Natural killer cell (primary cell): ENCODE results near the gene SPINT1. TPM values are rescaled to one million over a fixed set of nuclear protein-coding genes. Genes with fewer than 3 reads are reported as not detected.

Source experiments
- ATAC-seq, 3 donors: fragments of 150-1000 bp in 2 of 3; fragments of 200-7000 bp in 1 of 3; cut with Tn5 transposase; 1 replicate in 1 of 3; 2 replicates in 2 of 3; pipeline ENCODE4 v1.10.0; 2021; ENCODE audit warnings: mild to moderate bottlenecking in 2 of 3, moderate library complexity in 2 of 3
- DNase-seq, 2 donors: peaks; one replicate each; pipeline versions ENCODE4 v3.0.0 to v3.0.0-alpha.2; 2013 to 2021; ENCODE audit warnings: mixed read lengths in 1 of 2
- H3K27ac ChIP-seq: one replicate; pipeline ENCODE4 v1.5.1; 2013; ENCODE audit warnings: mild to moderate bottlenecking, low read length
- H3K27me3 ChIP-seq: one replicate; pipeline ENCODE4 v1.6.1; 2013; ENCODE audit warnings: low read length; ENCODE audit not compliant: control insufficient read depth, insufficient read depth
- H3K36me3 ChIP-seq: one replicate; pipeline ENCODE4 v1.6.1; 2013; ENCODE audit warnings: low read length; ENCODE audit not compliant: control insufficient read depth, insufficient read depth
- H3K4me1 ChIP-seq: one replicate; pipeline ENCODE4 v1.6.1; 2013; ENCODE audit warnings: low read length; ENCODE audit not compliant: control insufficient read depth, insufficient read depth
- H3K4me3 ChIP-seq: one replicate; pipeline ENCODE4 v1.5.1; 2013; ENCODE audit warnings: low read length
- H3K9me3 ChIP-seq: one replicate; pipeline ENCODE4 v1.6.1; 2013; ENCODE audit warnings: low read length; ENCODE audit not compliant: control insufficient read depth, insufficient read depth
- H3K27ac Mint-ChIP-seq, 2 donors: one replicate each; pipeline ENCODE4 v1.8.0; 2022; ENCODE audit warnings: mild to moderate bottlenecking in 2 of 2, mixed read lengths in 2 of 2, moderate library complexity in 1 of 2
- H3K27me3 Mint-ChIP-seq, 2 donors: one replicate each; pipeline ENCODE4 v1.8.0; 2022; ENCODE audit warnings: low read depth in 2 of 2, mixed read lengths in 2 of 2
- H3K36me3 Mint-ChIP-seq: one replicate; pipeline ENCODE4 v1.8.0; 2022; ENCODE audit warnings: mixed read lengths
- H3K4me1 Mint-ChIP-seq, 2 donors: one replicate each; pipeline ENCODE4 v1.8.0; 2022; ENCODE audit warnings: mixed read lengths in 2 of 2
- H3K4me3 Mint-ChIP-seq: one replicate; pipeline ENCODE4 v1.8.0; 2022; ENCODE audit warnings: mild to moderate bottlenecking, moderate library complexity, mixed read lengths
- H3K9me3 Mint-ChIP-seq, 2 donors: one replicate each; pipeline ENCODE4 v1.8.0; 2022; ENCODE audit warnings: mixed read lengths in 2 of 2
- WGBS: methylation state at CpG from one replicate; pipeline ENCODE4 v1.1.7; 2013; ENCODE audit warnings: missing lambda C conversion rate; ENCODE audit not compliant: insufficient coverage; 5-methylcytosine and 5-hydroxymethylcytosine counted together
- intact Hi-C: fragments of 100-400 bp; cut with micrococcal nuclease; formaldehyde crosslinking; loops from one replicate; pipeline ENCODE4 v1.14.2; 2022
- total RNA-seq, 4 donors: library from RNA; stranded (reverse); fragments of 120-200 nt in 1 of 4; gene quantifications; one replicate each; pipeline versions ENCODE4 v1.2.3 to v1.2.4, GENCODE V29; 2013 to 2022
- TF ChIP-seq, protein P1 (sequence below): fragments of 200-600 bp; IDR thresholded peaks from one replicate; pipeline ENCODE4 v1.8.0; 2022; ENCODE audit warnings: antibody characterized with exemption

SPINT1 gene
- total RNA-seq, 3 donors from 2014 or later (not counting 1 experiment from before 2014, with no cell fraction given), result 0.41 to 3.1 (median 1.7) TPM

DNA sequence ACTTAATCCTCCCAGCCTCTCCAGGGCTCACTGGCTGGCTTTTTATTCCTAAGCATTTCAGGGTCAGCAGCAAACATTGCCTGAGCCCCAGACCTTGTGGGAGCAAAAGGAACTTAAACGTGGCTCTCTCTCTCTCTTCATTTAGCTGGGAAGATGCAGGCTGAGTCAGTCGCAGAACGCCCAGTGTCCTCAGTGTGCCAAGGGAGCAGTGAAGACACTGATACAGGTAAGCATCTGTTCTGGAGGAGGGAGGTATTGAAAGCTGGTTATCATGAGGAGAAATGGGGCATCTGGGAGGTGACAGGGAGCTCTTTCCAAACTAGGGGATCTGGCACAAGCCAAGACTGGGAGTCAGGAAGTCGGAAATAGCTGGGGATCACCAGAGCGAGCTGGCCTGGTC lies 25.8 kb downstream of the SPINT1 start:
- ATAC-seq, result no peak
- Histone ChIP-seq H3K4me3 (no peak overlapping the region), H3K36me3 (no peaks in the 10 kb centered on the region), H3K27me3 (peaks cover 4% of the 10 kb centered on the region), H3K27ac (no peak overlapping the region), H3K4me1 (peaks cover 14% of the 10 kb centered on the region), H3K9me3 (no peaks in the 10 kb centered on the region)
- TF ChIP-seq, protein P1, sequence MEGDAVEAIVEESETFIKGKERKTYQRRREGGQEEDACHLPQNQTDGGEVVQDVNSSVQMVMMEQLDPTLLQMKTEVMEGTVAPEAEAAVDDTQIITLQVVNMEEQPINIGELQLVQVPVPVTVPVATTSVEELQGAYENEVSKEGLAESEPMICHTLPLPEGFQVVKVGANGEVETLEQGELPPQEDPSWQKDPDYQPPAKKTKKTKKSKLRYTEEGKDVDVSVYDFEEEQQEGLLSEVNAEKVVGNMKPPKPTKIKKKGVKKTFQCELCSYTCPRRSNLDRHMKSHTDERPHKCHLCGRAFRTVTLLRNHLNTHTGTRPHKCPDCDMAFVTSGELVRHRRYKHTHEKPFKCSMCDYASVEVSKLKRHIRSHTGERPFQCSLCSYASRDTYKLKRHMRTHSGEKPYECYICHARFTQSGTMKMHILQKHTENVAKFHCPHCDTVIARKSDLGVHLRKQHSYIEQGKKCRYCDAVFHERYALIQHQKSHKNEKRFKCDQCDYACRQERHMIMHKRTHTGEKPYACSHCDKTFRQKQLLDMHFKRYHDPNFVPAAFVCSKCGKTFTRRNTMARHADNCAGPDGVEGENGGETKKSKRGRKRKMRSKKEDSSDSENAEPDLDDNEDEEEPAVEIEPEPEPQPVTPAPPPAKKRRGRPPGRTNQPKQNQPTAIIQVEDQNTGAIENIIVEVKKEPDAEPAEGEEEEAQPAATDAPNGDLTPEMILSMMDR, result no peak
- no peak for DNase-seq
- Mint-ChIP-seq H3K27ac (no peak overlapping the region), H3K36me3 (no peaks in the 10 kb centered on the region), H3K4me1 (peaks cover 5 to 10% of the 10 kb centered on the region in 2 donors), H3K27me3 (peaks cover 23 to 36% of the 10 kb centered on the region in 2 donors), H3K4me3 (no peak overlapping the region), H3K9me3 (no peaks in the 10 kb centered on the region)
- 85% methylated on average over 5 of the region's 5 CpGs for WGBS
- intact Hi-C loops, result no loop called here

DNA sequence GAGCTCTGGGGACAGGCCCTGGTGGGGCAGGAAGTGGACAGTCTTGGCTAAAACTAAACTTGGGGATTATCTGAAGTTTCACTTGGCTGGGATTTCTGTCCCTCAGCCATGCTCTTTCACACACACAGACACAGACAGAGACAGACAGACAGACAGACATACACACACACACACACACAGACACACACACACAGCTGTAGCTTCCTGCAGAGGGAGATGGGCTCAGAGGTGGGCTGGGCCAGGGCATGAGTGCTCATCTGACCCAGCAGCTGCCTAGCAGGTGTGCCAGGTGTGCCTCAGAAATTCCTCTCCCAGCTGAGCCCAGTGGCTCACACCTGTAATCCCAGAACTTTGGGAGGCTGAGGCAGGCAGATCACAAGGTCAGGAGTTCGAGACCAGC lies 26.9 kb downstream of the SPINT1 start:
- Histone ChIP-seq H3K4me3 (no peak overlapping the region), H3K36me3 (no peaks in the 10 kb centered on the region), H3K27me3 (peaks cover 4% of the 10 kb centered on the region), H3K4me1 (peaks cover 14% of the 10 kb centered on the region), H3K9me3 (no peaks in the 10 kb centered on the region), H3K27ac (no peak overlapping the region)
- H3K27ac Mint-ChIP-seq, result no peak overlapping the region
- peaks cover 5 to 10% of the 10 kb centered on the region in 2 donors for H3K4me1 Mint-ChIP-seq
- H3K9me3 Mint-ChIP-seq, result no peaks in the 10 kb centered on the region
- H3K36me3 Mint-ChIP-seq, result no peaks in the 10 kb centered on the region
- peaks cover 23 to 36% of the 10 kb centered on the region in 2 donors for H3K27me3 Mint-ChIP-seq
- no peak for DNase-seq
- TF ChIP-seq, protein P1, result no peak
- 100% methylated on average over 1 of the region's 1 CpG for WGBS
- no peak overlapping the region for H3K4me3 Mint-ChIP-seq
- intact Hi-C loops, result no loop called here
- ATAC-seq, result no peak

DNA sequence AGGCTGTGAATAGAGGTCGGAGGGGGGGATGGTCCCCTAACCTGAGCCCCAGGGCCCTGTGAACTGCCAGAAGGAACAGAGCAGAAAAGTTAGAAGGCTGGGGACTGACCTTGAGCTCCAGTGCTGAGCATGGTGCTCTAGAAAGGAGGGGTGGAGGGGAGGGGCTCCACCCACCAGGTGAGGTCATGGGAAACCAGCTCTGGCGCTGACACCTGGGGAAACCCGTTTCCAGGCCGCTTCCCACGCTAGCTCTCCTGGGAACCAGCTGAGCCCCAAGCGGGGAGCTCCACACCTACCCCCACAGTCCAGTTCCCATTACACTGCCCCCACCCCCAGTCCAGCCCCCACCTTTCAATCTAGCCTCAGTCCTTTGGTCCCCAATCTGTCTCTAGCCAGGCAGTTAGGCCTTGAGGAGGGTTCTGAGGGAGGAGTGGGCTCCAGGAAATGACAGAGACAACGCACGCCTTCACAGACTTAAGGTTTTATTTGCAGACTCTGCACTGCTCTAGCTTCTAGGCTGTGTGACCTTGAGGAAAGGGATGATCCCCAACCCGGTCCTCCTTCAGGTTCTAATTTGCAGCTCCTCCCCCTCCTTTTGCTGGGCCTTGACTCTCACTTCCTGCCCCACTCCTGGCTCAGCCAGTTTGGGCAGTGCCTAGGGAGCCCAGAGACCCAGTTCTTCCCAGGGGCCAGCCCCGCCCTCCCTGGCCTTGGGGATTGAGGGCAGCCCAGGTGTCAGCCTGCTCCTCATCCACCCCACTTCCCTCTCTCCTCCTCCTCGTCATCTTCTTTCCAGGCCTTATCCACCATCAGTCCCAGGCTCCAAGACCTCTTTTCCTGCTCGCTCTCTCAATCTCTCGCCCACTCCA lies 28.1 kb downstream of the SPINT1 start:
- no peak overlapping the region for H3K27ac Mint-ChIP-seq
- Histone ChIP-seq H3K9me3 (no peaks in the 10 kb centered on the region), H3K4me3 (no peak overlapping the region), H3K4me1 (peaks cover 14% of the 10 kb centered on the region), H3K36me3 (no peaks in the 10 kb centered on the region), H3K27ac (no peak overlapping the region), H3K27me3 (peaks cover 4% of the 10 kb centered on the region)
- WGBS, result 77% methylated on average over 13 of the region's 13 CpGs
- no peak for ATAC-seq
- intact Hi-C loops, result no loop called here
- TF ChIP-seq, protein P1, result no peak
- DNase-seq, result peak in 1 of 2 donors; percentile 19
- peaks cover 26 to 29% of the 10 kb centered on the region in 2 donors for H3K27me3 Mint-ChIP-seq
- no peaks in the 10 kb centered on the region for H3K9me3 Mint-ChIP-seq
- H3K36me3 Mint-ChIP-seq, result no peaks in the 10 kb centered on the region
- H3K4me1 Mint-ChIP-seq, result peaks cover 5 to 10% of the 10 kb centered on the region in 2 donors
- H3K4me3 Mint-ChIP-seq, result peak overlapping the region; percentile 61
